ENCODE data around the gene ITGA3.

GRCh38 chr17:50026837-50027171, 29.1 kb upstream of the ITGA3 start:
- TF ChIP-seq EZH2 (IDR thresholded peaks at IDR 0.05; ENCODE audit: borderline replicate concordance, low read length) = no peak
- peak; percentile 95 to 97 for TF ChIP-seq CTCF (conservative IDR thresholded peaks at IDR 0.05 in 1 of 2, IDR thresholded peaks at IDR 0.05 in 1 of 2; ENCODE audit: extremely low read depth in 1 of 2, insufficient read depth in 1 of 2, low read depth in 1 of 2, low read length in 2 of 2)

Measured in mammary epithelial cell (primary cell).